C4-2B (cell line): Measurements from ENCODE around the gene PDE2A.

ENCODE experiments used
- CTCF ChIP-seq: fragments of 450-650 bp; conservative IDR thresholded peaks from 2 replicates; pipeline ENCODE4 v1.5.1; 2017; ENCODE audit warnings: mild to moderate bottlenecking
- ZFX ChIP-seq: fragments of 450-650 bp; IDR thresholded peaks from 2 replicates; pipeline ENCODE4 v1.6.1; 2017

GRCh38 chr11:72579816-72580641 is 94.2 kb downstream of the PDE2A start:
- no peak for TF ChIP-seq CTCF
- TF ChIP-seq ZFX, result no peak
